ENCODE measurements around the gene UGT3A2.

The UGT3A2 gene

DNA sequence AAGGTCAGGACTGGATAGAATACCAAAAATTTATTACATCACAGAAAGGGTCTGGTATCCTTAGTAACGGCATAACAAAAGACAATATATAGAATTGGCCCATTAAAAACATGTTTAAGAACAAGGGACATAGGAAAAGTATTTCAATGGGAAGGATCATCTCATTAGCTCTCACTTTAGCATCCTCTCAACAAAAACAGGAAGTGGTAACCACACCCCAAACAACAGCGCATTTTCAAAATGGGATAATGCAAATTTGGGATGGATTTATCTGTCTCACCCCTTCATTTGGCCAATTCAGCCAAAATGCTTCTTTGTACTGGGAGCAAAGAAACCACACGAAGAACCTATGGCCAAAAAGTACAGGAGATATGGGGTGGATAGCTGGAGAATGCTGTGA lies 65.7 kb downstream of the UGT3A2 start:
- Histone ChIP-seq H3K9ac (ENCODE audit: low read length) (no peak overlapping the region), H3K4me3 (ENCODE audit: low read length) (no peak overlapping the region), H3K23ac (ENCODE audit: low read length) (no peak overlapping the region), H2BK5ac (ENCODE audit: low read length) (no peak overlapping the region), H4K8ac (ENCODE audit: low read depth, low read length) (no peak overlapping the region), H3K79me2 (ENCODE audit: control insufficient read depth, insufficient read depth, low read length) (no peaks in the 10 kb centered on the region), H3K56ac (ENCODE audit: low read length) (no peak overlapping the region), H2AK5ac (ENCODE audit: low read length) (no peak overlapping the region), H3K4ac (ENCODE audit: low read depth, low read length) (no peak overlapping the region), H3K4me2 (ENCODE audit: low read length) (no peak overlapping the region), H3K27me3 (ENCODE audit: insufficient read depth, low read length, poor library complexity) (no peaks in the 10 kb centered on the region), H3K79me1 (ENCODE audit: low read length) (no peaks in the 10 kb centered on the region), H3K18ac (ENCODE audit: low read length) (no peak overlapping the region), H3K4me1 (ENCODE audit: control insufficient read depth, low read depth, low read length) (no peaks in the 10 kb centered on the region), H2BK120ac (ENCODE audit: low read depth, low read length) (no peak overlapping the region), H3K36me3 (ENCODE audit: control insufficient read depth, insufficient read depth, low read length) (no peaks in the 10 kb centered on the region), H2BK15ac (replicated peaks; ENCODE audit: low read depth) (no peak overlapping the region), H3K27ac (ENCODE audit: low read depth, low read length) (no peak overlapping the region), H4K5ac (ENCODE audit: low read length) (no peak overlapping the region)
- no CpG with 5 or more reads among the region's 3 CpGs for WGBS (ENCODE audit: extremely low coverage, insufficient coverage, low lambda C conversion rate)
- DNase-seq: no peak

- WGBS (ENCODE audit: extremely low coverage, insufficient coverage, low lambda C conversion rate): no CpG with 5 or more reads among the region's 1 CpG
- no peak overlapping the region for H3K23ac ChIP-seq (ENCODE audit: low read length)
These were observed 67.1 kb downstream of the UGT3A2 start for GRCh38 chr5:35999547-35999946.

DNA sequence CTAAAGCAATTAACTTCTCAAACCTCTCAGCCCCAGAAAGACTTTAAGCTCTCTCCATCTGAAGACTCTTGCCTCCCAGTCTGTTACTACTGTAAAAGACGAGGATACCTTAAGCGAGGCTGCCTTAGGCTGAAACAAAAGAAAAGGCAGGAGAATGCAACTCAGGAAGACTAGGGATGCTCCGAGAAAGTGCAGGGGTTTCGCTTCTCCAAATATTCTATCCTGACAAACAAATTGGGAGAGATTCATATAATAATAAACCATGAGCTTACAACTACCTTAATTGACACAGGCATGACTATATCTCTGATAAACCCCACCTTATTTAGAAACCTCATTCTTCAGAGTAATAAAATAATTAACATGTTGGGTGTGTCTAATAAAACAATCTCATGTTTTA lies 70.6 kb downstream of the UGT3A2 start:
- no peaks in the 10 kb centered on the region for H3K36me3 ChIP-seq (ENCODE audit: control insufficient read depth, insufficient read depth, low read length)
- no peak overlapping the region for H3K27ac ChIP-seq (ENCODE audit: low read depth, low read length)
- no peak overlapping the region for H2BK120ac ChIP-seq (ENCODE audit: low read depth, low read length)
- H3K4me2 ChIP-seq (ENCODE audit: low read length): no peak overlapping the region
- H3K56ac ChIP-seq (ENCODE audit: low read length): no peak overlapping the region
- no peak for DNase-seq
- no peak overlapping the region for H3K4ac ChIP-seq (ENCODE audit: low read depth, low read length)
- H3K18ac ChIP-seq (ENCODE audit: low read length): no peak overlapping the region
- no peaks in the 10 kb centered on the region for H3K79me2 ChIP-seq (ENCODE audit: control insufficient read depth, insufficient read depth, low read length)
- H4K8ac ChIP-seq (ENCODE audit: low read depth, low read length): no peak overlapping the region
- no peak overlapping the region for H3K4me3 ChIP-seq (ENCODE audit: low read length)
- H3K9ac ChIP-seq (ENCODE audit: low read length): no peak overlapping the region
- H3K79me1 ChIP-seq (ENCODE audit: low read length): no peaks in the 10 kb centered on the region
- no peak overlapping the region for H4K5ac ChIP-seq (ENCODE audit: low read length)
- no CpG with 5 or more reads among the region's 4 CpGs for WGBS (ENCODE audit: extremely low coverage, insufficient coverage, low lambda C conversion rate)
- H2AK5ac ChIP-seq (ENCODE audit: low read length): no peak overlapping the region
- H3K27me3 ChIP-seq (ENCODE audit: insufficient read depth, low read length, poor library complexity): no peaks in the 10 kb centered on the region
- no peak overlapping the region for H3K23ac ChIP-seq (ENCODE audit: low read length)
- no peak overlapping the region for H2BK15ac ChIP-seq (replicated peaks; ENCODE audit: low read depth)
- no peak overlapping the region for H2BK5ac ChIP-seq (ENCODE audit: low read length)
- H3K4me1 ChIP-seq (ENCODE audit: control insufficient read depth, low read depth, low read length): peaks cover 2% of the 10 kb centered on the region

More at GRCh38 chr5:35999547-35999946, 67.1 kb downstream of the UGT3A2 start:
- no peak overlapping the region for H4K5ac ChIP-seq (ENCODE audit: low read length)
- no peak overlapping the region for H4K8ac ChIP-seq (ENCODE audit: low read depth, low read length)
- H3K4ac ChIP-seq (ENCODE audit: low read depth, low read length): no peak overlapping the region
- H3K18ac ChIP-seq (ENCODE audit: low read length): no peak overlapping the region
- H2BK15ac ChIP-seq (replicated peaks; ENCODE audit: low read depth): no peak overlapping the region
- H3K79me2 ChIP-seq (ENCODE audit: control insufficient read depth, insufficient read depth, low read length): no peaks in the 10 kb centered on the region
- H3K4me3 ChIP-seq (ENCODE audit: low read length): no peak overlapping the region
- no peak overlapping the region for H2BK120ac ChIP-seq (ENCODE audit: low read depth, low read length)
- no peak overlapping the region for H3K4me2 ChIP-seq (ENCODE audit: low read length)
- no peak overlapping the region for H3K9ac ChIP-seq (ENCODE audit: low read length)
- no peak overlapping the region for H3K56ac ChIP-seq (ENCODE audit: low read length)
- no peaks in the 10 kb centered on the region for H3K36me3 ChIP-seq (ENCODE audit: control insufficient read depth, insufficient read depth, low read length)
- no peaks in the 10 kb centered on the region for H3K4me1 ChIP-seq (ENCODE audit: control insufficient read depth, low read depth, low read length)
- H2BK5ac ChIP-seq (ENCODE audit: low read length): no peak overlapping the region
- H3K27me3 ChIP-seq (ENCODE audit: insufficient read depth, low read length, poor library complexity): no peaks in the 10 kb centered on the region
- H3K27ac ChIP-seq (ENCODE audit: low read depth, low read length): no peak overlapping the region
- no peak overlapping the region for H2AK5ac ChIP-seq (ENCODE audit: low read length)
- no peak for DNase-seq
- H3K79me1 ChIP-seq (ENCODE audit: low read length): no peaks in the 10 kb centered on the region

- peak; percentile 94 for DNase-seq
- H3K9ac ChIP-seq (ENCODE audit: low read length): peak within 1 kb of the TSS; percentile 71
- H4K5ac ChIP-seq (ENCODE audit: low read length): no peak within 1 kb of the TSS
- H3K18ac ChIP-seq (ENCODE audit: low read length): no peak within 1 kb of the TSS
- no peaks in the 10 kb centered on the region for H3K36me3 ChIP-seq (ENCODE audit: control insufficient read depth, insufficient read depth, low read length)
- H2AK5ac ChIP-seq (ENCODE audit: low read length): no peak within 1 kb of the TSS
- H3K79me2 ChIP-seq (ENCODE audit: control insufficient read depth, insufficient read depth, low read length): no peaks in the 10 kb centered on the region
- peaks cover 2% of the 10 kb centered on the region for H3K4me1 ChIP-seq (ENCODE audit: control insufficient read depth, low read depth, low read length)
- peak within 1 kb of the TSS; percentile 91 for H3K4me2 ChIP-seq (ENCODE audit: low read length)
- H2BK5ac ChIP-seq (ENCODE audit: low read length): no peak within 1 kb of the TSS
- no peaks in the 10 kb centered on the region for H3K79me1 ChIP-seq (ENCODE audit: low read length)
- no peak within 1 kb of the TSS for H3K27ac ChIP-seq (ENCODE audit: low read depth, low read length)
- H3K4ac ChIP-seq (ENCODE audit: low read depth, low read length): no peak within 1 kb of the TSS
- H3K4me3 ChIP-seq (ENCODE audit: low read length): peak within 1 kb of the TSS; percentile 41
- WGBS (ENCODE audit: extremely low coverage, insufficient coverage, low lambda C conversion rate): no CpG with 5 or more reads among the region's 25 CpGs
- peak within 1 kb of the TSS; percentile 77 for H3K56ac ChIP-seq (ENCODE audit: low read length)
- no peak within 1 kb of the TSS for H2BK15ac ChIP-seq (replicated peaks; ENCODE audit: low read depth)
- H2BK120ac ChIP-seq (ENCODE audit: low read depth, low read length): no peak within 1 kb of the TSS
- no peaks in the 10 kb centered on the region for H3K27me3 ChIP-seq (ENCODE audit: insufficient read depth, low read length, poor library complexity)
- no peak within 1 kb of the TSS for H3K23ac ChIP-seq (ENCODE audit: low read length)
- no peak within 1 kb of the TSS for H4K8ac ChIP-seq (ENCODE audit: low read depth, low read length)
These were observed 75.6 kb downstream of the UGT3A2 start, which contains the start of gene UGT3A1 for GRCh38 chr5:35990941-35991611. TSS of gene UGT3A1 (minus strand) at chr5:35991390. CDS start at chr5:35991240, 150 bp downstream.

DNA sequence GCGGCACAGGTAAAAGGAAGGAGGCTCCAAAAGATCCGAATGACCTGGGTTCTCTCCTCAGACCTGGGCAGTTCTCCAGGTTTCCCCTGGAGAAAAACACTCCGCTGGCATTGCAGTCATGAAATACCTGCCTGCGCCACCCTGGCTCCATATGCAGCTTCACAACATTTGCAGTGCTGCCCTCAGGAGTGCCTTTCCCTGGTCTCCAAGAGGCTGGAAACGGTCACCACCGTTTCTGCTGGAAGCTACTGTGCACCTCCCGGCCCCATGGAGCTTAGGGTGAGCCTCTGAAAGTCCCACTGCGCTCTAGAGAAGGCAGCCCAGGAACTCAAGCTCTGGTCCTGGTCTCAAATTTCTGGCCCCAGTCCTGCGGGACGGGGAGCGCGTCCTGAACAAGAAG lies 76.2 kb downstream of the UGT3A2 start:
- H3K4me3 ChIP-seq (ENCODE audit: low read length): peak overlapping the region; percentile 41
- no CpG with 5 or more reads among the region's 12 CpGs for WGBS (ENCODE audit: extremely low coverage, insufficient coverage, low lambda C conversion rate)

GRCh38 chr5:35988529-35988928 lies 78.2 kb downstream of the UGT3A2 start:
- no peak overlapping the region for H3K4me2 ChIP-seq (ENCODE audit: low read length)
- H2BK5ac ChIP-seq (ENCODE audit: low read length): no peak overlapping the region
- no peak for DNase-seq
- no peaks in the 10 kb centered on the region for H3K79me1 ChIP-seq (ENCODE audit: low read length)
- H2BK15ac ChIP-seq (replicated peaks; ENCODE audit: low read depth): no peak overlapping the region
- H2AK5ac ChIP-seq (ENCODE audit: low read length): no peak overlapping the region
- peaks cover 2% of the 10 kb centered on the region for H3K4me1 ChIP-seq (ENCODE audit: control insufficient read depth, low read depth, low read length)
- no peak overlapping the region for H3K4ac ChIP-seq (ENCODE audit: low read depth, low read length)
- no peak overlapping the region for H3K56ac ChIP-seq (ENCODE audit: low read length)
- no peak overlapping the region for H3K4me3 ChIP-seq (ENCODE audit: low read length)
- H4K8ac ChIP-seq (ENCODE audit: low read depth, low read length): no peak overlapping the region
- no peak overlapping the region for H2BK120ac ChIP-seq (ENCODE audit: low read depth, low read length)
- H3K18ac ChIP-seq (ENCODE audit: low read length): no peak overlapping the region
- WGBS (ENCODE audit: extremely low coverage, insufficient coverage, low lambda C conversion rate): no CpG with 5 or more reads among the region's 4 CpGs
- no peaks in the 10 kb centered on the region for H3K27me3 ChIP-seq (ENCODE audit: insufficient read depth, low read length, poor library complexity)
- no peak overlapping the region for H3K9ac ChIP-seq (ENCODE audit: low read length)
- H3K27ac ChIP-seq (ENCODE audit: low read depth, low read length): no peak overlapping the region
- H4K5ac ChIP-seq (ENCODE audit: low read length): no peak overlapping the region
- H3K79me2 ChIP-seq (ENCODE audit: control insufficient read depth, insufficient read depth, low read length): no peaks in the 10 kb centered on the region
- no peaks in the 10 kb centered on the region for H3K36me3 ChIP-seq (ENCODE audit: control insufficient read depth, insufficient read depth, low read length)
- no peak overlapping the region for H3K23ac ChIP-seq (ENCODE audit: low read length)

More for the DNA sequence above, 76.2 kb downstream of the UGT3A2 start:
- H3K4ac ChIP-seq (ENCODE audit: low read depth, low read length): no peak overlapping the region
- H3K36me3 ChIP-seq (ENCODE audit: control insufficient read depth, insufficient read depth, low read length): no peaks in the 10 kb centered on the region
- no peak overlapping the region for H2BK15ac ChIP-seq (replicated peaks; ENCODE audit: low read depth)
- H3K4me1 ChIP-seq (ENCODE audit: control insufficient read depth, low read depth, low read length): peaks cover 2% of the 10 kb centered on the region
- peak; percentile 38 for DNase-seq
- no peaks in the 10 kb centered on the region for H3K79me1 ChIP-seq (ENCODE audit: low read length)
- no peak overlapping the region for H2BK120ac ChIP-seq (ENCODE audit: low read depth, low read length)
- H3K27ac ChIP-seq (ENCODE audit: low read depth, low read length): no peak overlapping the region
- H2AK5ac ChIP-seq (ENCODE audit: low read length): no peak overlapping the region
- H4K8ac ChIP-seq (ENCODE audit: low read depth, low read length): no peak overlapping the region
- H3K23ac ChIP-seq (ENCODE audit: low read length): no peak overlapping the region
- H3K9ac ChIP-seq (ENCODE audit: low read length): peak overlapping the region; percentile 71
- H3K4me2 ChIP-seq (ENCODE audit: low read length): peak overlapping the region; percentile 91
- peak overlapping the region; percentile 77 for H3K56ac ChIP-seq (ENCODE audit: low read length)
- no peaks in the 10 kb centered on the region for H3K27me3 ChIP-seq (ENCODE audit: insufficient read depth, low read length, poor library complexity)
- no peak overlapping the region for H3K18ac ChIP-seq (ENCODE audit: low read length)
- no peak overlapping the region for H2BK5ac ChIP-seq (ENCODE audit: low read length)
- H4K5ac ChIP-seq (ENCODE audit: low read length): no peak overlapping the region
- H3K79me2 ChIP-seq (ENCODE audit: control insufficient read depth, insufficient read depth, low read length): no peaks in the 10 kb centered on the region
